GM21619 (cell line): ENCODE measurements around the gene MGAT5B.
A peak's percentile ranks its signal among the peaks of the same experiment; 100 is the strongest.
"Not testable (repeated sequence)": the region's sequence is repeated elsewhere in the genome, so short reads cannot be mapped to it uniquely, and the experiment has no call there.

Experiments
- ATAC-seq: cut with Tn5 transposase; IDR thresholded peaks from one replicate; pipeline ENCODE4 v1.9.1; 2021; ENCODE audit not compliant: unreplicated experiment

Gene MGAT5B

DNA sequence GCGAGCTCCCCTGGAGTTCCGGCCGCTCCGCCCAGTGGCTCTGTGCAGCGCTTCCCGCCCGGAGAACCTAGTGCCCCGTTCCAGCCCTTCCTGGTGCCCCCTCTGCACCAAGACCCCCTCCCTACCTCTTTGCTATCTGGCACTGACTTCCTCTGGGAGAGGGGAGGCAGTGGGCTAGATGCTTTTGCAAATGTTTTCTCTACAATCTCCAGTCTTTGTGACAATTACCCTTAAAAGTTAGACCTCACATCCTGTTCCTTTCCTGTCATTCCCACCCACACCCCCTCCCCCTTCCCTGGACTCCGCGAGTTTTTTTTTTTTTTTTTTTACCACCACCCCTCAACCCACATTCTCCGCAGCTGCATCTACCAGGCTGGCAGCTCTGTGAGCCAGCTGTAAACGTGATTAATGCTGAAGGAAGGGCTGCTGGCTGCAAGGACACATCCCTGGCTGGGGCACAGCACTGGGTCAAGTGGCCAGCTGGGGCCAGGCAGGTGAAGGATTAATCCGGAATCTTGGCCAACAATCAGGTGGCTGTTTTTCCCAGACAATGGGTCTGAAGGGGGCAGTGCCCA is 101.5 kb downstream of the MGAT5B start:
- ATAC-seq: no peak

- not testable (repeated sequence) for ATAC-seq
These were observed 102.0 kb downstream of the MGAT5B start for GRCh38 chr17:76970228-76970627.

DNA sequence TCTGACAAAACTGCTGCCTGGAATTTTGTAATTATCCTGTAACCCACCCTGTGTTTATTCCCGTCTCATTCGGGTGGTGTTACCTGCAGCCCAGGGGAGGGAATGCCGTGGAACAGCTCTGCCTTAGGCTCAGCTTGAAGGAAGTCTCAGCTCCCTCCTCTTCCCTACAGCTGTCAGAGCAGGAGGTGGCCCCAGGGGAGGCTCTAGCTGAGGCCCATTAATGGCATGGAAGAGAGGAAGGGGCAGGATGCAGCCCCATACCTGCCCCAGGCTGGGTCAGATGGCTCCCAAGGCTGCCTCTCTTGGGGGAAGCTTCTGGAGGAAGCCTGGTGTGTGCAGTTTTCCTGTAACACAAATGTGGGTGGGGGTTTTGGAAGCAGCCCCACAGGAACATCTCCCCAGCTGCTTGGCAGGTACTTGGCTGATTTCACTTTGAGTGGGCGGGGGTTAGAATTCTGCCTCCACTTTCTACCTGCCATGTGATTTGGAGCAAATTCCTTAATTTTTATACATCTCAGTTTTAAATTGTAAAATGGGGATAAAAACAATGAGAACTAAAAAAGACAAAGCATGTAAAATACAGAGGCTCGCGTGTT is 103.9 kb downstream of the MGAT5B start:
- ATAC-seq: no peak

GRCh38 chr17:76973040-76973439 is 104.8 kb downstream of the MGAT5B start:
- no peak for ATAC-seq

- ATAC-seq: no peak
These were observed 106.5 kb downstream of the MGAT5B start for GRCh38 chr17:76974721-76975120.

GRCh38 chr17:76978050-76978449 is 109.8 kb downstream of the MGAT5B start:
- ATAC-seq: not testable (repeated sequence)

- no peak for ATAC-seq
These were observed 113.5 kb downstream of the MGAT5B start for GRCh38 chr17:76981545-76982295.

DNA sequence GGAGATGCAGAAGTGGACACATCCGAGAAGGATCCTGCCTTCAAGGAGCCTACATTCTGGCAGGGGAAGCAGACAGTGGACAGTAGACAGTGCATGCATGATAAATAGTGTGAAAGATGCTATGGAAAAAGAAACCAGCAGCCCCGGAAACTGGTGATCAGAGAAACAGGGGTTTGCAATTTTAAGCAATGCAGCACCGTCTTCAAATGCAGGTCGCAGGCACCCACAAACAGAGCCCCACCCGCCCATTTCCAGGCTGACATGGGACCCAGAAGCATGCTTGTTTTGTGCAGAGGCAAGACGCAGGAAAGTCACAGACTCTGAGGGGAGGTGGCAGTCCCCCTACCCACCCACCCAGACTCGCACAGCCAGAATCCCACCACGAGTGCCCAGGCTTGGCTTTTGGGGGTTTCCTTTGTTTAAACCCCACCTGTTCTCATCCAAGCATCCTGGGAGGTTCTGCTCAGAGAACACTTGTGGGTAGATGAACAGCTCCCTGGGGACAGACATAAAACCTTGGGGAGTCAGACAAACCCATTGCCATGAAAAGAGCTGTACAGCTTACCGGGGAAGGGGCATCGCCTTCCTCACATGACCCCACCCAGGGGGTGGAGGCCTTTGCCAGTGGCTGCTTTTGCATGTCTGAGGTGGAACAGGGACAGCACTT is 114.3 kb downstream of the MGAT5B start:
- no peak for ATAC-seq

DNA sequence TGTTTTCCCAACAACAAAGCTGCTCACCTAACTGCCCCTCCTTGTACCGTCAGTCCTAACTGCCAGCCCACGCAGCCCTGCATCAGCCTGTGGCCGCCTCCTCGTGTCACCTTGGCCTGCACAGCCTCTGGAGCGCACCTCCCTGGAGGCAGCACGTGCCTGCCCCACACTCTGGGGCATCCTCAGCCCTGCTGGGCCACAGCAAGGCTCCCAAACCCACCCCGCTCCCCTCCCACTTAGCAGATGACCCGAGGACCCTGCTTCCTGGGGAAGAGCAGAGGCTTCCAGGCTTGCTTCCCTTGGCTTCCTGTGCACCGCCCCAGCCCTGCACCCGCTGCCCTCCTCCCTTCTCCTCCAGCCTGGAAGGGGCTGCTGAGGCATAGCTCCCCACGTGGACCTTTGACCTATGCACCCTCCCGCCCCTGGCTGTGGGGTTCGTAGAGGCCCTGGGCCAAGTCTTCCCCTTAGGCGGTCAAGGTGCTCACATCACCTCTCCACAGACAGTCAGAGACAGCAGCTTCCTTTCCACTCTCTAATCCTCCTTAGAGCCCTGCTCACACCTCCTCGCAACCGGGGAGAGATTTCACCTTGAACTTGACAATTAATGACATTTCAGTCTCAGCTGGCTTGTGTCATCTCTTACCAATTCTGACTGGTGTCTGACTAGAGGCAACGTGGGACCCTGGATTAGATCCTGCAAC is 115.0 kb downstream of the MGAT5B start:
- no peak for ATAC-seq

DNA sequence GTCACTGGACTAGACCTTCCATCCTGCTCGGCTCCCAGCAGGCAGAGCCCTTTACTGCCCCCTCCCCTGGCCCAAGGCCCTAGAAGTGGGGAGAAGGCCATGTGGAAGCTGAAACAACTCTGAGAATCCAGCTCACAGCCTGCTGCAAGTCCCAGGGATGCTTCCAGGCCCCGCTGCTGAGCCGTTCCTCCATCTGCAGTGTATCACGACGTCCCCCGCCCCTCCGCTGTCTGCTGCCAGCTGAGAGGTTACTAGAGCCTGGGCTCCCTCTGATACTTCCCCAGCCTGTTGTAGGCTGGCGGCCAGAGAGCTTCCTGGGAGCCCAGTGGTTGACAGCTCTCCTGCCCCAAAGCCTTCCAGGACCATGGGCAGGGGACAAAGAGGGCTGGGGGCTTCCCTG is 118.2 kb downstream of the MGAT5B start:
- ATAC-seq: no peak

GRCh38 chr17:76987486-76988093 is 119.4 kb downstream of the MGAT5B start:
- no peak for ATAC-seq

GRCh38 chr17:76988796-76989195 is 120.6 kb downstream of the MGAT5B start:
- ATAC-seq: no peak

DNA sequence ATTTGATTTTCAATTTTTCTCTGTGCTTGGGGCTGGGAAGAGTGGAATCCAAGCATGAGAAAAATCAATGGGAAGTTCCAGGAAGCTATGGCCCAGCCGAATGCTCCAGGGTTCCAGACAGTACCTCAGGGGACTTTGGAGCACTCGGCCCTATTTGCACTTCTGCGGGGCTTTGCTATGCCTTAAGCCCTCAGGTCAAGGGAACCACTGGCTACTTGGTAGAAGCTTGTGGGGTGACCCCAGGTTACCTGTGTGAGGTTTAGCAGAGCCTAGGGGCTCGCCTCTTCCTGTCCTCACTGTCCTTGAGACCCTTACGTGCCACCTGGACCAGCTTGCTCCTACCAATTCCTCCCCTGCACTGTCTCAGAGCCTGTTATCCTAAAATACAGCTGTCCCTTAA is 121.3 kb downstream of the MGAT5B start:
- no peak for ATAC-seq

DNA sequence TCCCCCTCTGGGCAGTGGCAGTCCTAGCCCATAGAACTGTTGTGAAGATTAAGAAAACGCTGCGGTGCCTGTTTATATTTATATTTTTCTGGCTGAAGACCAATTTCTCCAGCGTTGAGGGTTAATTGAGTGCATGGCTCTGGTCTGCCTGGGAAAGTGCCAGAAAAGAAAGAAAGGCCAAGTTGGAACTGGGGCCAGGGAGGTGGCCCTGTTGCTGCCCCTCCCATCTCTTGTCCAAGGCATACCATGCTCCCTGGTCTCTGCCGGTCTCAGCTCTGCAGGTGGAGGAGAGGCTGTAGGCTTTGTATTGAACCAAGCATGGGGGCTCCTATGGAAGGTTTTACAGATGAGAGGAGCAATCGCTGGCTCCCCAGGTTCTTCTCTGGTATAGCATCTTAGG is 124.7 kb downstream of the MGAT5B start:
- ATAC-seq: no peak

- no peak for ATAC-seq
These were observed 125.4 kb downstream of the MGAT5B start for GRCh38 chr17:76993651-76994050.

DNA sequence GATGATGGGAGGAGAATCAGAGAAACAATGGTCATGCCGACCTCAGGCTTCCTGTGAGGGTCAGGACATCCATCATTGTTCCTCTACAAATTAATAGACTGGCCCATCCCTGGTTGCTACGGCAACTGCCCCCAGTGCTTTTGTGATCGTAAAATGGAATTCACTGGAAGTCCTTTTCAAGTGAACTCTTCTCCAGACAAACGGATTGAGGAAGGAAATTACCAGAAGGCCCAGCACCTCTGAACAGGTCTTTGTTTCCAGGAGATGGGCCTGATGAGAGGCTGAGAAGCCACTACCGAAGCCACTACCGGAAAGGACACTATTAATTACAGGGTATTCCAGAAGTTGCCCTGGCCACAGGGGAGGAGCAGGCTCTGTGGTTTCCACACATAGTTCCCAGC is 126.0 kb downstream of the MGAT5B start:
- ATAC-seq: no peak

DNA sequence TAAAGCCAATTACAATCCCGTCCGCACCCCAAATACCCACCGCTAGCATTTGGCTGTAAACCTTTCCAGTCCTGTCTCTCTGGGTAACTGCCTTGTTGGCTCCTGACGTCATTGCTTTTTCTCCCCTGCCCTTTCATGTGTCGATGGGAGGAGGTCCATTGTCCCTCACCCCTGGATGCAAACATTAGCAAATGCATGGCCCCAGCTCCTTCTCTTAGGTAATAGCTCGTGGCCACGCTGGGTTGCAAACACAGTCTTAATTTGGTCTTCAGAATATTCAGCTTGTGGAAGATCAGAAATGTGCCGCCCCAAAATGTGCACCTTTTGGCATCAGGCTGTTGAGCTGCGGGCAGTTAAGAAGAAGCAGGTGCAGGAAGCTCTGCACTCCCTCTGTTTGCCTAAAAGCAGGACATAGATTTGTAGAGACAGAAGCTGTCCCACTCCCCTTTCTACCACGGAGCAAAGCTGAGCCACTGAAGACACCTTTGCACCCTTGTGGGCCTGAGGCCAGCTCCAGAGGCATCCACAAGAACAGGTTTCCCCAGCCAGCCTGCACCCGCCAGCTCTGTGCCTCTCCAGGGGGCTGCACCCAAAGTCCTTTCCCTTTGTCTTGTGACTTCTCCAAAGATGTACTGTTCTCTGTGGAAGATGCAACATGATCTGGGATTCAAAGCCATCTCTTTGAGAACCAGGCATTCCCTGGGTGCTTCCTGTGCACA is 127.3 kb downstream of the MGAT5B start:
- ATAC-seq: no peak

GRCh38 chr17:76996741-76997694 is 128.8 kb downstream of the MGAT5B start:
- no peak for ATAC-seq

GRCh38 chr17:76997981-76998531 is 129.9 kb downstream of the MGAT5B start:
- peak; percentile 76 for ATAC-seq
